Endothelial cell of umbilical vein (primary cell): ENCODE results near the gene GALNT13. TPM values are rescaled to one million over a fixed set of nuclear protein-coding genes. Genes with fewer than 3 reads are reported as not detected.

ENCODE experiments used
- BruUV-seq: library from RNA; stranded (reverse); fragments of 400-500 nt; replicated peaks from 2 replicates; lab custom pipeline; 2021; lab: Mats Ljungman, UMichigan
- CTCF ChIA-PET: fragments of 300-600, 350-600 bp; sonication (Branson Sonifier 250); formaldehyde crosslinking; loops from one replicate; lab custom pipeline; 2021; ENCODE audit warnings: antibody characterized with exemption, inconsistent platforms; lab: Charles Lee
- POLR2A ChIA-PET: fragments of 300-600, 350-600 bp; sonication (Branson Sonifier 250); formaldehyde crosslinking; loops from one replicate; lab custom pipeline; 2021; ENCODE audit warnings: antibody characterized with exemption, inconsistent platforms; lab: Charles Lee
- DNase-seq: peaks from one replicate; pipeline ENCODE4 v3.0.0-alpha.2; 2011; ENCODE audit warnings: low read depth, low spot score
- FAIRE-seq: peaks from 2 replicates; lab custom pipeline; 2011; peaks lifted over from hg19 to GRCh38; lab: Jason Lieb, UNC
- H2AFZ ChIP-seq: 2 replicates; pipeline ENCODE4 v1.6.0; 2012; ENCODE audit warnings: low read depth, low read length, control low read depth, inconsistent platforms
- H3K27ac ChIP-seq: 2 replicates; pipeline ENCODE4 v1.5.1; 2011; ENCODE audit warnings: low read depth, mild to moderate bottlenecking, control low read depth, low read length, moderate library complexity; ENCODE audit not compliant: insufficient read depth
- H3K27me3 ChIP-seq, 2 experiments: 2 replicates each; pipeline versions ENCODE4 v1.6.0 to v1.6.1; 2011; ENCODE audit warnings: low read length in 2 of 2, mixed read lengths in 1 of 2; ENCODE audit not compliant: control insufficient read depth in 2 of 2, insufficient read depth in 2 of 2
- H3K36me3 ChIP-seq, 2 experiments: 2 replicates in 1 of 2; 3 replicates in 1 of 2; pipeline ENCODE4 v1.5.1; 2011; ENCODE audit warnings: low read length in 2 of 2, mild to moderate bottlenecking in 1 of 2, moderate library complexity in 1 of 2; ENCODE audit not compliant: control insufficient read depth in 2 of 2, insufficient read depth in 2 of 2; ENCODE audit errors: extremely low read depth in 1 of 2
- H3K4me1 ChIP-seq: 3 replicates; pipeline ENCODE4 v1.5.1; 2011; ENCODE audit warnings: mild to moderate bottlenecking, low read length; ENCODE audit not compliant: control insufficient read depth, insufficient read depth; ENCODE audit errors: extremely low read depth
- H3K4me2 ChIP-seq: 2 replicates; pipeline ENCODE4 v1.6.1; 2011; ENCODE audit warnings: low read length, control low read depth, mixed read lengths; ENCODE audit not compliant: insufficient read depth
- H3K4me3 ChIP-seq, 3 experiments: fragments of 200-600 bp in 1 of 3; sonication (generic), shearing (Covaris generic) in 1 of 3; replicated peaks in 1 of 3; 2 replicates each; pipeline ENCODE4 v1.5.1; 2011 to 2016; ENCODE audit warnings: control low read depth in 3 of 3, low read length in 3 of 3, mild to moderate bottlenecking in 2 of 3, inconsistent platforms in 1 of 3, low read depth in 1 of 3, moderate library complexity in 1 of 3; ENCODE audit not compliant: insufficient read depth in 1 of 3
- H3K79me2 ChIP-seq: 2 replicates; pipeline ENCODE4 v1.6.0; 2012; ENCODE audit warnings: low read length, inconsistent platforms; ENCODE audit not compliant: control insufficient read depth, insufficient read depth
- H3K9ac ChIP-seq: replicated peaks from 2 replicates; pipeline ENCODE3; 2011; ENCODE audit warnings: low read length, control low read depth; ENCODE audit not compliant: insufficient read depth; ENCODE audit errors: extremely low read depth
- H3K9me1 ChIP-seq: replicated peaks from 3 replicates; pipeline ENCODE4 v1.6.0; 2011; ENCODE audit warnings: mild to moderate bottlenecking, low read length; ENCODE audit not compliant: control insufficient read depth, insufficient read depth; ENCODE audit errors: extremely low read depth
- H3K9me3 ChIP-seq: replicated peaks from 2 replicates; pipeline ENCODE4 v1.5.1; 2012; ENCODE audit warnings: low read length, inconsistent platforms; ENCODE audit not compliant: control insufficient read depth, insufficient read depth
- H4K20me1 ChIP-seq: replicated peaks from 2 replicates; pipeline ENCODE3; 2011; ENCODE audit warnings: mild to moderate bottlenecking, low read length; ENCODE audit not compliant: control insufficient read depth, insufficient read depth; ENCODE audit errors: extremely low read depth
- EZH2 ChIP-seq: IDR thresholded peaks from 2 replicates; pipeline ENCODE4 v1.6.1; 2012; ENCODE audit warnings: borderline replicate concordance, low read depth, mild to moderate bottlenecking, moderate library complexity, low read length, inconsistent platforms; ENCODE audit not compliant: severe bottlenecking
- FOS ChIP-seq: IDR thresholded peaks from 2 replicates; pipeline ENCODE4 v1.6.1; 2011; ENCODE audit warnings: mild to moderate bottlenecking, low read length, moderate library complexity, borderline replicate concordance; ENCODE audit not compliant: insufficient read depth
- GATA2 ChIP-seq: IDR thresholded peaks from 2 replicates; pipeline ENCODE4 v1.7.0; 2011; ENCODE audit warnings: low read depth, mild to moderate bottlenecking, moderate library complexity, mixed read lengths, low read length; ENCODE audit not compliant: insufficient read length, insufficient read depth
- JUN ChIP-seq: IDR thresholded peaks from 2 replicates; pipeline ENCODE4 v1.6.1; 2011; ENCODE audit warnings: borderline replicate concordance, low read depth; ENCODE audit not compliant: insufficient read length, insufficient read depth
- MAX ChIP-seq: IDR thresholded peaks from 2 replicates; pipeline ENCODE4 v1.6.1; 2011; ENCODE audit not compliant: insufficient read depth, insufficient read length
- MYC ChIP-seq: IDR thresholded peaks from one replicate; pipeline ENCODE4 v1.6.1; 2011; ENCODE audit warnings: mild to moderate bottlenecking, low read depth, low read length
- POLR2A ChIP-seq: IDR thresholded peaks from 2 replicates; pipeline ENCODE4 v1.6.1; 2012; ENCODE audit warnings: low read depth, mild to moderate bottlenecking, control low read depth, low read length
- POLR2AphosphoS5 ChIP-seq: IDR thresholded peaks from 2 replicates; pipeline ENCODE4 v1.6.1; 2012; ENCODE audit warnings: low read depth, mild to moderate bottlenecking, control low read depth, low read length, moderate library complexity; ENCODE audit not compliant: insufficient read depth
- dilution Hi-C: fragments of 300-500 bp; cut with MboI; formaldehyde crosslinking; loops from one replicate; pipeline ENCODE4 v1.15.0; 2019; ENCODE audit warnings: low sequenced_read_pairs; ENCODE audit not compliant: extremely low pct_ligation_motif_present
- intact Hi-C: fragments of 100-400 bp; cut with micrococcal nuclease; formaldehyde crosslinking; loops from one replicate; pipeline ENCODE4 v1.10.0; 2022
- polyA plus RNA-seq, 4 experiments: library from polyadenylated mRNA; depleted of rRNA in 3 of 4; stranded (reverse) in 3 of 4; unstranded in 1 of 4; fragments of >200 nt; gene quantifications; 2 replicates each; pipeline versions ENCODE4 v1.2.1 to v1.2.3, GENCODE V29; 2011 to 2012; ENCODE audit warnings: missing spikeins in 1 of 4
- total RNA-seq: library from RNA; stranded (reverse); gene quantifications from 2 replicates; pipeline ENCODE4 v1.2.3, GENCODE V29; 2021
- TF ChIP-seq, protein P1 (sequence below), 2 donors: IDR thresholded peaks; 1 replicate in 1 of 2; 2 replicates in 1 of 2; pipeline ENCODE4 v1.5.1; 2011; ENCODE audit warnings: low read length in 2 of 2, mild to moderate bottlenecking in 2 of 2, moderate library complexity in 2 of 2, control low read depth in 1 of 2, inconsistent platforms in 1 of 2, low read depth in 1 of 2; ENCODE audit not compliant: insufficient read depth in 1 of 2; ENCODE audit errors: extremely low read depth in 1 of 2

GALNT13 gene
- total and polyA plus RNA-seq, 2 donors (not counting 3 experiments of a cell fraction or from before 2014, with no cell fraction given), result 0.06 TPM; not detected in 1

GRCh38 chr2:154049561-154049960, 177.8 kb downstream of the GALNT13 start:
- no peak overlapping the region for H3K27ac ChIP-seq
- intact Hi-C loops, result no loop called here
- CTCF ChIA-PET, result no interaction called here
- H3K79me2 ChIP-seq, result no peaks in the 10 kb centered on the region
- no peak for FAIRE-seq
- no peaks in the 10 kb centered on the region for H3K9me1 ChIP-seq
- no peak for DNase-seq
- dilution Hi-C loops, result no loop called here
- H4K20me1 ChIP-seq, result no peaks in the 10 kb centered on the region
- H3K27me3 ChIP-seq, result no peaks in the 10 kb centered on the region
- no peak overlapping the region for H3K4me3 ChIP-seq
- no TSS peak for BruUV-seq
- H2AFZ ChIP-seq, result no peak overlapping the region
- H3K9ac ChIP-seq, result no peak overlapping the region
- no peaks in the 10 kb centered on the region for H3K36me3 ChIP-seq
- TF ChIP-seq POLR2A, result no peak
- TF ChIP-seq GATA2, result no peak
- TF ChIP-seq FOS, result no peak
- no peak for TF ChIP-seq EZH2
- TF ChIP-seq, protein P1, sequence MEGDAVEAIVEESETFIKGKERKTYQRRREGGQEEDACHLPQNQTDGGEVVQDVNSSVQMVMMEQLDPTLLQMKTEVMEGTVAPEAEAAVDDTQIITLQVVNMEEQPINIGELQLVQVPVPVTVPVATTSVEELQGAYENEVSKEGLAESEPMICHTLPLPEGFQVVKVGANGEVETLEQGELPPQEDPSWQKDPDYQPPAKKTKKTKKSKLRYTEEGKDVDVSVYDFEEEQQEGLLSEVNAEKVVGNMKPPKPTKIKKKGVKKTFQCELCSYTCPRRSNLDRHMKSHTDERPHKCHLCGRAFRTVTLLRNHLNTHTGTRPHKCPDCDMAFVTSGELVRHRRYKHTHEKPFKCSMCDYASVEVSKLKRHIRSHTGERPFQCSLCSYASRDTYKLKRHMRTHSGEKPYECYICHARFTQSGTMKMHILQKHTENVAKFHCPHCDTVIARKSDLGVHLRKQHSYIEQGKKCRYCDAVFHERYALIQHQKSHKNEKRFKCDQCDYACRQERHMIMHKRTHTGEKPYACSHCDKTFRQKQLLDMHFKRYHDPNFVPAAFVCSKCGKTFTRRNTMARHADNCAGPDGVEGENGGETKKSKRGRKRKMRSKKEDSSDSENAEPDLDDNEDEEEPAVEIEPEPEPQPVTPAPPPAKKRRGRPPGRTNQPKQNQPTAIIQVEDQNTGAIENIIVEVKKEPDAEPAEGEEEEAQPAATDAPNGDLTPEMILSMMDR (IDR thresholded peaks at IDR 0.05; ENCODE audit: extremely low read depth in 1 of 2, insufficient read depth in 1 of 2, low read depth in 1 of 2, low read length in 2 of 2), result no peak
- no peak for TF ChIP-seq POLR2AphosphoS5
- no peak for TF ChIP-seq MYC
- TF ChIP-seq MAX, result no peak
- TF ChIP-seq JUN, result no peak
- H3K4me2 ChIP-seq, result no peak overlapping the region
- no peaks in the 10 kb centered on the region for H3K4me1 ChIP-seq
- no peaks in the 10 kb centered on the region for H3K9me3 ChIP-seq
- POLR2A ChIA-PET, result no interaction called here
